Measurements from ENCODE around the gene CANX. TPM values are rescaled to one million over a fixed set of nuclear protein-coding genes. Genes with fewer than 3 reads are reported as not detected.

The CANX gene
- total RNA-seq, 2 experiments from 2014 or later: 273 to 457 TPM

DNA sequence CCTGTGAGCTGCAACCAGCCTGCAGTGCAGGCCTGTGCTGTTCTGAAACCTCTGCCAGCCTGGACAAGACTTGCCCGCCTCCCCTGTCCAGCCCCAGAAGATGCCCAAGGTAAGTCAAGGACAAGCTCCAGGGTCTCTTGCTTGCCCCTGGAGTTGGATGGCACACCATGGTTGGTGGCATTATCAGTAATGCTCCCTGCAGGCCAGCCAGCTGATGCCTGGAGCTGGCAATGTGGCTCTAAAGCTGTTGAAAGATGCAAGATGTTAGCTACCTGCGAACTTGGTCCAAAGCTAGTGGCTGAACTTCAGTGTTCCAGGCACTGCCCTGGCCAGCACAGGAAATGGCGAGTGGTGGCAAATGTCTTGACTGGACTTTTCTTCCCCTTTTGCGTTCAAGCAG lies 81.1 kb downstream of the CANX start:
- Mint-ChIP-seq H3K36me3 (peaks cover 2% of the 10 kb centered on the region), H3K27me3 (no peaks in the 10 kb centered on the region), H3K4me1 (no peaks in the 10 kb centered on the region), H3K4me3 (no peak overlapping the region), H3K27ac (no peak overlapping the region), H3K9me3 (ENCODE audit: low read depth) (no peaks in the 10 kb centered on the region)
- no peak for DNase-seq
- no peak for ATAC-seq
- CTCF ChIA-PET: interaction anchor here (1.8 to 2.5 kb wide), 2 partner anchors 16 to 17 kb away, joined by 5 to 9 read pairs; no protein-coding TSS in a partner anchor

DNA sequence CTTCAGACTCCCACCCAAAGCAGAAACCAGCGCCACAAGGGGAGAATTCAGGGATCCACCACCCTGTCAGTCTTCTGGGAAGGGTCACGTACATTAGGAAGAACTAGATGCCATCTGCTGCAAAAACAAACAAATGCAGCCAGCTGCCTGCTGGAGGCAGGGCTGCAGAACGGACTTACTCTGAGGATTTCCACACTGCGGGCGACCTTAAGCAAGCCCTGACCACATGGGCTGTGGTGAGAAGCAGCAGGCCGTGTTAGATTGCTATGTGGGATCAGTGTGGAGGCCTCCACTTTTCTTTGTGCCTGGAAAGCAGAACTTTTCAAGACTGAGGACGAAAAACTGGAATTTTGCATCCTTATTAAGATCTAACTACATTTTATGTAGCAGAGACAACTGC lies 81.6 kb downstream of the CANX start:
- no peak for DNase-seq
- no peak overlapping the region for H3K4me3 Mint-ChIP-seq
- ATAC-seq: no peak
- CTCF ChIA-PET: interaction anchor here (1.8 to 2.5 kb wide), 2 partner anchors 16 to 18 kb away, joined by 5 to 9 read pairs; no protein-coding TSS in a partner anchor
- no peaks in the 10 kb centered on the region for H3K4me1 Mint-ChIP-seq
- peaks cover 2% of the 10 kb centered on the region for H3K36me3 Mint-ChIP-seq
- no peaks in the 10 kb centered on the region for H3K27me3 Mint-ChIP-seq
- no peaks in the 10 kb centered on the region for H3K9me3 Mint-ChIP-seq (ENCODE audit: low read depth)
- no peak overlapping the region for H3K27ac Mint-ChIP-seq

Other genes with a start within 250 kb of the CANX start
- 10 to 100 TPM; 37.4 to 37.9 TPM for gene RUFY1, start 148.4 kb upstream of the CANX start, total RNA-seq
- gene HNRNPH1, start 75.3 kb upstream of the CANX start, total RNA-seq: 1,000 to 10,000 TPM in 1 of 2 experiments, 100 to 1,000 TPM in 1; 811 to 1,007 TPM
- gene CBY3, start 17.9 kb upstream of the CANX start, total RNA-seq: under 1 TPM in 1 of 2 experiments, not detected in 1; 0.59 TPM
- gene MAML1, start 33.9 kb downstream of the CANX start, total RNA-seq: 10 to 100 TPM; 34.7 to 34.9 TPM
- 1 to 10 TPM in 1 of 2 experiments, under 1 TPM in 1; 0.91 to 1.5 TPM for gene LTC4S, start 95.0 kb downstream of the CANX start, total RNA-seq
- gene MGAT4B, start 107.9 kb downstream of the CANX start, total RNA-seq: 100 to 1,000 TPM; 100 to 116 TPM
- gene SQSTM1, start 121.9 kb downstream of the CANX start, total RNA-seq: 100 to 1,000 TPM; 130 to 198 TPM
- 10 to 100 TPM; 20.2 to 21.4 TPM for gene MRNIP, start 159.8 kb downstream of the CANX start, total RNA-seq
- gene TBC1D9B, start 208.9 kb downstream of the CANX start, total RNA-seq: 10 to 100 TPM; 71.6 to 83.3 TPM

Measured in activated CD8-positive, alpha-beta memory T cell treated with anti-CD3 and anti-CD28 coated beads, Interleukin-2, amount 10 ng/mL, durations not matched to agents 7 days and 5 days (primary cell).